ENCODE measurements around the gene MCF2L.

Gene MCF2L

GRCh38 chr13:112951674-112952371, 17.2 kb upstream of the MCF2L start:
- no peak for DNase-seq

DNA sequence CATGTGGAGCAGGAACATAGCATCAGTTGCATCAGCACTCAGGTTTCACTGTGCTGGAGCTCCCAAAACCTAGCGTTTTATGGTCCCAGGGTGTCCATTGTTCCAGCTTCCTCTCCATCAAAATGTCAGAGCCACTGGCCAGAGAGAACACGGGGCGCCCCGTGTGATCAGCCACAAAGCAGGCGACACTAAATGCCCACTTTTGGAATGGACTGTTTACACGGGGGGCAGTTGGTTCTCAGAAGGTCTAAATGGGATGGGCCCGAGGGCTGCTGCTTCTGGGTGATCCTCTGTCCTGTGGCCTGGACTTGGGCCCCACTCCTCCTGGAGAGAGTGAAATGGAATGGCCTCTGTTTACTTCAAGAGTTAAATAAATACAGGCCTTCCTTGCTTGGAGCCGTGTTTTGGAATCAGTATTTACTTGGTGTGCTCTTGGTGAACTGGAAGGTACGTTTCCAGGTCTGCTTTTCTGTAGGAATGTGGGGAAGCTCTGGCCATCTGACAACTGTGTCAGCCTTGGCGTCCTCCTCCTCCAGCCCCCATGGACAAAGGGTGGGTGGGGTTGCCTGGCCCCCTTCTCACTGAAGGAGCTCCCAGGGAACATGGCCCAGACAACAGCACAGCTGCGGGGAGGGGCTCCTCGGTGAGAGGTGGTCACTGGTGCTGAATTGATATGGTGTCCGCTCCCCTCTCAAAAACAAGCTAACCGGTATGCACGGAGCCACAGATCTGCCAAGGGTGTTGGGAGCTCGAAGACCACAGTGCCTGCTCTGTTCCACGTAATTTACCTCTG, 16.1 kb upstream of the MCF2L start:
- no peak for DNase-seq

DNA sequence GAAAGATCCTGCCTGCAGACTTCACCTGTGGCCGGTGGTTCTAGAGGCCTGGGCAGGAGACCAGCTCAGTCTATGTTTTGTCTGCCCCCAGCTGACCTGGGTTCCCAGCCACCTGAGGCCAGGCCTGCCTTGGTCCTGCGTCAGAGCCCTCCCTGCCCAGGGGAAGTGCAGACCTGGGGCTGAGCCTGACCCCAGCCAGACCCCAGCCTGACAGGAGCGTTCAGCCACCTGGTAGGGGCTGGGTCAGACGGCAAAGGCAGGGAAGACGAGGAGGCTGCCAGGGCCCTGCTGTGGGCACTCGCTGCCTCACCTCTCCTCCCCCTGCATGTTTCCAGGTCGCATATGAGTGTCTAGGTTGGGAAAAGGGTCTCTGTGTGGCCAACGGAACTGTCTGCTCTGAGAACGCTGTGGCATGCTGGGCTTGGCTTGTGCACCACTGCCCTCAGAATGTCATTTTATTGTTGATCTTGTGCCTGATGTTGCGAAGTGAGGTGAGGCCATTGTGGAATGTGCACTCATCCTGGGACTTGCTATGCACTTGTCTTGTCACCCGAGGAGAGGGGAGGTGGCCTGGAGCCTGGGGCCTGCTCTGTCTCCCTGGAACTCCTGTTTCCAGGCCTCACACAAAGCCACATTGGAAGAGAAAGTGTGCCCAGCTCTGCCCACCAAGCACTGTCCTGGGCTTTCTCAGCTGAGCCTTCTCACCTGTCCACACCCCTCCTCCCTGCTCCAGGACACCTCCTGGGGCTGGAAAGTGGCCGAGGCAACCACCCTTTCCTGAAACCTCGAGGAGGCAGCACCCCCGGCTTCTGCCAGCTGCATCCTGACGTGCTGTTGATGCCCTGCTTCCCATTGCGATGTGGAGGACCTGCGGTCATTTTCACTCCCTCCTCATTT, 15.2 kb upstream of the MCF2L start:
- DNase-seq, result no peak

GRCh38 chr13:112954488-112955270, 14.3 kb upstream of the MCF2L start:
- DNase-seq, result no peak

DNA sequence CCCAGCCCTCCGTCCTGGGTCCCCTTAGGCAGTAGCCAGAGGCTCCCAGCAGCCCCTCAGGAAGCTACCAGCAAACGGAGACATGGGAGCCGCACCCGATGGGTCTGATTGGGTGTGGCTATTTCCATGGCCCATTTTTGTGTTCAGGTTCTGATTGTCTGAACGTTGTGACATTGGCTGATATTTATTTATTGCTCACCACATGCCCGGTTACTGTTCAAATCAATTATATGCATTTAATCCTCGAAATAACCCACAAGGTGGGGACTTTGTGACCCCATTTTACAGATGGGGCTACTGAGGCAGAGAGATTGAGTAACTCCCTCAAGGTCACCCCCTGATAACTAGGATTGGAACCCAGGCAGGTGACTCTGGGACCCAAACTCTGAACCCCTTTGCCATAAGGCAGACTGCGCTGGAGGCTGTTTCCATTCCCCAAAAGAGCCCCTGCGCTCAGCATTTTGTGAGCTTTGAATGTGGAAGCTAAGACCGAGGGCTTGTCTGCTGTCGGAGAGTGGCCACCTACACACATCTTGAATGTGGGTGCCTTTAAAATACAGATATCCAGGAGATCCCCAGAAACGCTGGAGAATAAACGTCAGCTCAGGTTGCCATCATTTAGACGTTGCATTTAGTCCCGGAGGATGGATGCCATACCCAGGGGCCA, 13.6 kb upstream of the MCF2L start:
- no peak for DNase-seq

DNA sequence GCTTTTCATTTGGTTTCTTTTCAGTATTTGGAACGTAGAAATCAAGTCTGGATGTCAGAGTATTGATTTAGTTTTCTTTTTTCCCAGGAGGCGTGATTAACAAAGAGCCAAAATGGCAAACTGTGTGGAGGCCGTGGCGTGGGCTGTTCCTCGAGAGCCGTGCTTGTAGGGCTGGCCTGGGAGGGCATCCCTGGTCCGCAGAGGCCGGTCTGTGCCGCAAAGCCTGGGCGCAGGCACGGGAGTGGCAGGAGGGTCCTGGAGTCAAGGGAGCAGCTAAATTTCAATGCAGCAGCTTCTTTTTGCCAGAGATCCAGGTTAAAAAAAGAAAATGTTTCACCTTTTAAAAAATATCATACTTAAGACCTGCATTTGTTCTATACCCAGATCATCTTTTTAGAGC, 13.1 kb upstream of the MCF2L start:
- DNase-seq, result no peak

DNA sequence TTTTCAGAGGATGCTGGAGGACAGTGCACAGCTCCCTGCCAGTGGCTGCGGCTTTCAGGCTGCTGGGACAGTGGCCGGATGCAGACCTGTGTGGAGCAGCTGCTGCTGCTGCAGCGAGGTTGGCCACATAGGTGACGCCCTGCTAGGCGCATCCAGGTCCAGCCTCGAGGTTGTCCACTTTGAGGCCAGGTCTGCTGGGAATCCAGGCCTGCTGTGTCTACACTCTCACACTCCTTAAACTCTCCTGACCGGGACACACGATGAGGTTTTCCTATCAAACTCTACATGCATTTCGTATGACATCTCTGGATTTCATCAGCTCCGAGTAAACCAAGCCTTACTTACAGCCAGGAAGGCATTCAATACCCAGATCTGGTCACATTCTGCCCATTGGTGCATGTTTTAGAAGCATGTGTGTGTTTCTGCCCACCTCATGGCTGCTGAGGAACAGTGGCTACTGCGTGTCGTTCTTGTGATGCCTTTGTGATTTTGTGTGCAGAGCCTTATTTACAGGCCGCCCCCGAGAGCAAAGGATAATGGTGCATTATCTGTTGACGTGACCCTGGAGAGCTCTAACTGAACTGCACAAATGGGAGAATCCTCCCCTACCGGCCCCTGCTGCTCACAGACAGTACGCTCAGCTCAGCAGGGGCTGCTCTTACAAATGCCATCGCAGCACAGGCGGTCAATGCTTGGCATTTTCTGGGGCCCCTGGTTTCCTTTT, 12.3 kb upstream of the MCF2L start:
- DNase-seq, result no peak

GRCh38 chr13:112957295-112957677, 11.7 kb upstream of the MCF2L start:
- no peak for DNase-seq

- no peak for DNase-seq
Measured at GRCh38 chr13:112958127-112958989, 10.7 kb upstream of the MCF2L start.

- DNase-seq, result no peak
Measured at GRCh38 chr13:112959206-112959605, 9.8 kb upstream of the MCF2L start.

DNA sequence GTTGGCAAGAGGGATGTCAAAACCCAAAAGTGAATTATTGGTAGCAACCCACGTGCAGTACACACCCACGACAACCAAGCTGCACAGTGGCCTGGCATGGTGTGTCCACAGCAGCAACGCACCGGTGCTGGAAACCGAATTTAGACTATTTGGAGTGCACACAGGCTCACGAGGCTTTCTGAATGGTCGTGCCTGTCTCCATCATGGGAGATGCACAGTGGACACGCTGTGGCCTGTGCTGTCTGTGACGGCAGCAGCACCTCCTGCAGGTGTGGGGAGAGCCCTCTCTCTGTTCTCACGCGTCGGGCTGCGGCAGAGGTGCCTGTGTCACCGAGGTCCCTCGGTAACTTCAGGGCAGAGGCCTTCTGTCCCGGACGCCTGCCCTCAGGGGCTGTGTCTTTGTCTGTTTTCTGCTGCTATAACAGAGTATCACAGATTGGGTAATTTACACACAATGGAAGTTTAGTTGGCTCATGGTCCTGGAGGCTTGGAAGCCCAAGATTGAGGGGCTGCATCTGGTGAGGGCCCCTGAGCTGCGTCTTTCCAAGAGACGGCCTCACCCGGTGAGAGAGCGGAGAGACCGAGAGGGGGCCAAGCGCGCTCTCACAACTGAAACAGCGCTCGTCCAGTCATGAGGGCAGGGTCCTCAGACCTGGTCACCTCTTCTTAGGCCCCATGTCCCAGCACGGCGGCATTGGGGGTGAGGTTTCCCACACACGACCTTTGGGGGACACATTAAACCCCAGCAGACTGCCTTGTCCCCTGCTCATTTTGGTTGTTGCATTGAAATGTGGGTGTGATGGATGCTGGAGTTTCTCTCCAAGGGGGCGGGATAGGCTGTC, 9.1 kb upstream of the MCF2L start:
- DNase-seq, result no peak

GRCh38 chr13:112960706-112961105, 8.3 kb upstream of the MCF2L start:
- no peak for DNase-seq

DNA sequence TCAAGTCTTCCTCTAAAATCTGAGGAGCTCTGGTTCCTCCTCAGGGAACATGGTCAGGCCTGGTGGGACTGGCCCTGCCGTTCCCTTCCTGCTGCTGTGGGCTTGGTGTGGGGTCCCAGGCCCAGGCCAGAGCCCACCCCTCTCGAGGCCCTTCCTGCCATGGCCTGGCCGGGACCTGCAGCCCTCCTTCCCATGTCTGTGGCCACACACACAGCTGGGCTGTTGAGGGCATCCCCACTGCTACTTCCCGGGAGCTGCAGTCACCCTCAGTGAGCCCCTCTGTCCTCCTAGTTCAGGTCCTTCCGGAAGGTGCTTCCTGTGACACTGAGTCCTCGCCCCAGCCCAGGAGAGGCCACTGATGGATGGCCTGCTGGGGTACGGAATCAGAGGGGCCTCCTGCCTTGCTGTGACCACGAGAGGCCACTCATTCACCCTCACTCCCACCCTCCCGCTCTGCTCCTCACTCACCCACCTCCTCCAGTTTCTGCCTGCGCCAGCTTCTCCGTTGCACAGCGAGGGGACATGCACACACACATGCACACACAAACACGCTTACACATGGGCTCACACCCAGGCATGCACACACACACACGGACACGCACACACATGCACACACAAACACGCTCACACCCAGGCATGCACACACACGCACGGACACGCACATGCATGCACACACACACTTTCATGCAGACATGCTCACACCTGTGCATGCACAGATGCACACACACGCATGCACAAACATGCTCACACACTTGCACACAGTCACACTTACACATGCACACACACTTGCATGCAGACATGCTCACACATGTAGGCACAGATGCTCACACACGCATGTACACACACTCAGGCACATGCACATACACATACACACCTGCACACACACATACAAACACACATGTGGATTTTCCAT, 7.3 kb upstream of the MCF2L start:
- DNase-seq, result no peak

- no peak for DNase-seq
Measured at GRCh38 chr13:112962396-112962795, 6.6 kb upstream of the MCF2L start.

DNA sequence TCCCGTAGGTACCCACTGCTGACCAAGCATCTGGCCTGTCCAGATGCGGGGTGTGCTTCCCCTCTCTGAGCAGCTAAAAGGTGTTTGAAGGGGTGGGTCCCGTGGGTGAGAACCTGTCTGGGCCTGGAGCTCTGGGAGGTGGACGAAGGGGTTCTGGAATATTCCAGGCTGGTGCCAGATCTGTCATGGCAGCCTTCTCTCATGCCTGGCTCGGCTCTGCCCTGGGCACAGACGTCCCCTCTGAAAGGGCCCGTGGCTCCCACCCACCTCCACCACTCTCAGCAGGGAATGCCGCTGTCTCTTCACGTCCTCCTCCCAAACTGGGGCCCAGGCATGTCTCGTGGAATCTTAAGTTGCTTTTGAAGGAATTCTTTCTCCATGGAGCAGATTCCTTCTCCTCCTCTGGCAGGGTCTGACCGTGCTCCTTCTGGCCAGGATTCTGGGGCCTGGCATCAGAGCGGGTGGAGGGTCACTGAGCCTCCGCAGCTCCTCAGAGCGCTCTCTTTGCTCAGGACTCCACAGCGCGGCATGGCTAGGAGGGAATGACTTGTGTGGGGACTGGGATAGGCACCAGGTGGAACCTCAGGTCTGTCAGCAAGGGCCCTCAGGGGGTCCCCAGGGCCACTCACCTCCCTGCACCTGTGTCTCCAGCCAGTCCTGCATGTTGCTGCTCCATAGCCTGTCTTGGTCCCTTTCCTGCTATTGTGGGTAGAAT, 5.9 kb upstream of the MCF2L start:
- DNase-seq, result no peak

DNA sequence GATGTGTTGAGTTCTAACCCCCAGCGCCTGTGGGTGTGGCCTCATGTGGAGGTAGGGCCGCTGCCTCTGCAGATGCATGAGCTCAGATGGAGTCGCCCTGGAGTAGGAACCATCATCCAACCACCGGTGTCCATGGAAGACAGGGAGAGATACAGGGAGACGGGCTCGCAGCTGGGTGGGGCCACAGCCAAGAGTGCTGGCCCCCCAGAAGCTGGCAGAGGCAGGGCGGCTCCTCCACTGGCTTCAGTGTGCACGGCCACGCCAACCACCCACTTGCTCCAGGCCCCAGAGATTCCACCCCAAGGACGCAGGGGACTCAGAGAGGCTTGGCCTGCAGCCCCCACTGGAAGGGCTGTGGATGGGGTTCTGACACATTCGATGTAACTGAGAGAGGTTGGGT, 5.4 kb upstream of the MCF2L start:
- DNase-seq, result no peak

DNA sequence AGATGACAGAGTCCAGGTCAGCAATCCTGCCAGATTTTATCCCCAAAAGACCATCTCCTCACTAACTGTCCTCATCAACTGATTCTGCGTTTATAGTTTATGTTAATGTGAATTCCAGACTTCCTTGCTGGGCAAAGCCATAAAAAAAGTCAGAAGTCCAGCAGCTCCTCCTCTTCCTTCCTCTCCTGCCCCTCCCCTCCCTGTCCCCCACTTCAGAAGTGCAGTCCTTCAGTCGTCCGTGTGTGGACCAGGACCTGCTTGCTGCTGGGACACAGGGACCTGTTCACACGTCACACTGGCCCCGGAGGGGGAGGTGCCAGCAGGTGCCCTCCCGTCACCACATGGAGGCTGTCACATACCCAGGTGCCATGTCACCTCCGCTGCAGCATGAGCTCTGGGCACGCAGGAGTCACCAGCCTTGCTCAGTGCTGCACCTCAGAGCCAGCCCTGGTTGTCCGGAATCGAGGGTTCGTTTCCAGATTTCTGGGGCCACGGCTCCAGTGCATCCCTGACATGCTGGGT, 4.0 kb upstream of the MCF2L start:
- DNase-seq, result no peak

Measured in NCI-H524 treated with DMSO at 0.1 percent for 48 hours (cell line).